GM18951 (cell line): ENCODE measurements around the gene SALL3.

Experiments used
- POLR2A ChIP-seq: IDR thresholded peaks from 4 replicates; pipeline ENCODE4 v1.6.1; 2011; ENCODE audit warnings: mild to moderate bottlenecking; ENCODE audit not compliant: insufficient read length, insufficient read depth; ENCODE audit errors: extremely low read depth
- in situ Hi-C: fragments of 300-500 bp; cut with MboI; formaldehyde crosslinking; loops from one replicate; pipeline ENCODE4 v1.12.0; 2022; ENCODE audit warnings: low sequenced_read_pairs, mixed read lengths, inconsistent platforms; ENCODE audit not compliant: unreplicated experiment

The SALL3 gene

DNA sequence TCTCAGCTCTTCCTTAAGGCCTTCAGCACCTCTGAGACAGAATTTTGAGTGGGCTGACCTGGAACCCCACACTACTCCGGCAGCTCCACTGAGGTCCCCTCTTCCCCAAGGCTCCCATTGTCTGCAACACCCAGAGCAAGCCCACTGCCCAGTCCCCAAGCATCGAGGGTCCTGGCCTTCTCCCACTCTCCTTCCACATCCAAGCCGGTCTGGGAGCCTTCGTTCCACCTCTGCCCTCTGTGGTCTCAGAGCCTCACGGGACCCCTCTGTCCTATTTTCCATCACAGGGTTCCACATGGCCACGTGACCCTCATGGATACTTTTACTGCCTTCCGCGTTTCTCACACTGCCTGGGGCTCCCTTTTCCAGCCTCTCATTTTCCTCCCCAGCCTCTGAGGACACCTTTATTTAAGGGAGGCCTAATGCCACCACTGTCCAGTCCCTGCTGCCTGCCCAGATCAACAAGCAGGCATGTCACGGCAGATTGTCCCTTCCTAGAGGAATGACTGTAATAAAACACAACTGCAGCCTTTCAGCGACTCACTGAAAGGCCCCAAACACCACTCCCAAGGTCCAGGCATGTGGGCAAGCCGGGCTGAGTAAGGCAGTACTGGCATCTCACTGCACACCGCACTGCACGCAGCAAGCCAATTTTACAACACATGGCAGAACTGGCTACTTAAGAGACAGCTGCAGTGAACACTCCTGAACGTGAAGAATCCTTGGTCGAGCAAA is 7.9 kb upstream of the SALL3 start:
- TF ChIP-seq POLR2A: no peak
- in situ Hi-C loops: no loop called here

DNA sequence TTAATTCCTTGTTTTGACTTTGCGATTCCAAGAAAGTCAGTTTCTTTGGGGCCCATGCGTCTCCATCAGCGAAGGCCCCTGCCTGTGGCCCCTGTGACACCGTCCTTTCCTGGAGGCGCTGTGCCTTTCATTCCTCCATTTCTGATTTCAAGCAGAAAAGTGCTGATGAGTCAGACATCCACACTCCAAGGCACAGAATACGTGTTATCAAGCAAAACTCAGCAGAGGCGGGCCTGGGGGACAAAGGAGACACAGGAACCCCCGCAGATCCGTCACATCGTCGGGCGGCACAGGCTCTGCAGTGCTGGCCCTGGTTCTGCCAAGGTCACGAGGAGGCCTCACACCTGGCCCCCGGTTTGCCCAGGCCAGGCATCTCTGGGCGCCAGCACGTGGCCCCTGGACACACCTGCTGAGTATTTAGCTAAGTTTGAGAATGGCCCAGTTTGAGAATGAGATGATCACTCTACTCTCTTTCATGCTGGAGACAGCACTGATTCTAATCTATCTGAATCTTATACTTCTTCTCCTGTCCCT is 7.2 kb upstream of the SALL3 start:
- in situ Hi-C loops: no loop called here

DNA sequence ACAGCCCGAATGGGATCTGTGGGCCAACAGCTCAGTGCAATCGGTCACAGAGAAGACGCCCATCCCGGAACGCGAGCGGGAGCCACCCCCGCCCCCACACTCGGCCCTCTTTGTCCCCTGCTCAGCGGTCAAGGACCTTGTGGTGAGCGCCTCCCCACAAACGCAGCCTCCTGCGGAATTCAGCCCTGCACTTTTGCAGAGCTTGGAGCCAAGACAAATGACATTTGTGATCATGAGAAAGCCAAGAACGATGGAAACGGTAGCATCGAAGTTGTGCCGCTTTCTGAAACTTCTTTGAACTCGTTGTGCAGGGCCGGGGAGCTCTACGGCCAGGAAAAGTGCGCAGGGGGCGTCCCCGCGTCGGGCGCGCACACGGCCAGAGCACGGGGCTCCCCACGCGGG is 6.7 kb upstream of the SALL3 start:
- in situ Hi-C loops: no loop called here
- no peak for TF ChIP-seq POLR2A

More for the DNA sequence above, 7.2 kb upstream of the SALL3 start:
- TF ChIP-seq POLR2A: no peak

DNA sequence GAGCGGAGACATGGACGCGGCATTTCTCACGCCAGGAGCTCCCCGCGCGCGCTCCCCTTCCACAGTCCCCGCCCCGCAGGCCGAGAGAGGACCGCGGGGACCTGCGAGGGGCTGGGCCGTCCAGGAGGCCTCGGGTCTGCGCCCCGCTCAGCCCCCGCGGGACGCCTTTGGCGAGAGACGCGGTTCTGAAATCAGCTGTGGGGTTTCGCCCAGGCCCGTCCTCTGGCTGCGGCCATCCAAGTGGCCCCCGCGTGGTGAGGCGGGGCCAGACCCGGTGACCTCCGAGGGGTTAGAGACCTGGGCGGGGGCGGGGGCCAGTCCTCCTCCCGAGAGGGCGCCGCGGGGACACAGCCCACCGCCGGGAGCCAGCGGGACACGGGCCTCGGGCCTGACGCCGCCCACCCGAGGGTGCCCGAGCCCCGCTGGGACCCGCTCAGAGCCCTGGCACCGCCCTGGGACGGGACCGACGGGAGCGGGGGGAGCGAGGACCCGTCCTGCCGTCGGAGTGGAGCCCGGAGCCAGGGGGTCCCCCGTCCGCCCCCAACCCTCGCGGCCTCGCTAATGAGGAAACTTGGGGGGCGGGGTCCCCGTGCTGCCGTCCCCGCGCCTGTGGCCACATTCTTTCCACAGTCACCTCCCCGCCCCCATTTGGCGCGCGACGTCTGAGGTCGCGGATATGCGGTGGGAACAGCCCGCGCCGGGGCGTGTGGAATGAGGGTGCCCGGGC is 6.1 kb upstream of the SALL3 start:
- in situ Hi-C loops: no loop called here

DNA sequence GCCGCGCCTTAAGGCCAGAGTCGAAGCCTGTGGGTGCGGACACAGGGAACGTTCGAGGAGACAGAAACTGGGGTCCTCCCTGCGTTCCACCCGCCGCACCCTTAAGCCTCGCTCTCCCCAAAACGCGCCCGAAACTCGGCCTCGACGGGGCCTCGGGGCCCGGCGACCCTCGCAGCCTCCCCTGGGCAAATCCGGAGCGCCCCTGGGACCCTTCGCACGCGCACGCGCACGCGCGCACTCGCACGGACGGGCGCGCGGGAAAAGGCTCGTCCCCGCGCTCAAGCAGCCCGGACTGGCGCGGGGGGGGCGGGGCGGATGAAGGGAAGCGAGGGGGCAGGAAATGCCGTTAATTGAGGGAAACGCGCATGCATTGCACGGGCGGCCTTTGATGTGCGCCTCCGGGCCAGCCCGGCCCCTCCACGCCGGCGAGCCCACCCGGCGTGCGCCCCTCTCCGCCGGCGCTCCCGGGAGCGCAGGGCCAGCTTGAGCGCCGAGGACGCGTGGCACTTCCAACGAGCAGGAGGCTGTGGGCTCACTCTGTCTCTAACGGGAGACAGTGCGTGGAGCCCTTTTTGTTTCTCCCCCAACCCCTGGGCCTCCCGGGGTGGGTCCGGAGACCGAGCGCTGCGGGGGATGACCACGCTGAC is 5.4 kb upstream of the SALL3 start:
- TF ChIP-seq POLR2A: no peak
- in situ Hi-C loops: no loop called here

More for the DNA sequence above, 6.1 kb upstream of the SALL3 start:
- no peak for TF ChIP-seq POLR2A

DNA sequence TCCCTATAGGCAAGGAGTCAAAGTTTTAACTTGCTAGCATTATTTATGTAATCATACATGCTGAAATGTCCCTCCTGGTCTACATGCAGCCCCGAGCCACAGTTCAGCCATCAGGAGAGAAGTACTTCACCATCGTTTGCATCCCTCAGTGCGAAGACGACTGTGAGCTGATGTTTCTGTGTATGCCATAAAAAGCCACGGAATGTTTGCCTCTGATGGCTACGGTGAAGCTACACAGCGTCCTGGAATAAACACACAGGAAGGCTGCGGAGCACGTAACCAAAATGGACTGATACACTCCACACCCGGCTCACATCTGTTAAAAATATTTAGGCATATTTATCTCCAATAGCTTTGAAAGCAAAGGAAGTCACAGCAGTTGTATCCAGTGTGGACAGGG is 4.3 kb upstream of the SALL3 start:
- in situ Hi-C loops: no loop called here
- no peak for TF ChIP-seq POLR2A

DNA sequence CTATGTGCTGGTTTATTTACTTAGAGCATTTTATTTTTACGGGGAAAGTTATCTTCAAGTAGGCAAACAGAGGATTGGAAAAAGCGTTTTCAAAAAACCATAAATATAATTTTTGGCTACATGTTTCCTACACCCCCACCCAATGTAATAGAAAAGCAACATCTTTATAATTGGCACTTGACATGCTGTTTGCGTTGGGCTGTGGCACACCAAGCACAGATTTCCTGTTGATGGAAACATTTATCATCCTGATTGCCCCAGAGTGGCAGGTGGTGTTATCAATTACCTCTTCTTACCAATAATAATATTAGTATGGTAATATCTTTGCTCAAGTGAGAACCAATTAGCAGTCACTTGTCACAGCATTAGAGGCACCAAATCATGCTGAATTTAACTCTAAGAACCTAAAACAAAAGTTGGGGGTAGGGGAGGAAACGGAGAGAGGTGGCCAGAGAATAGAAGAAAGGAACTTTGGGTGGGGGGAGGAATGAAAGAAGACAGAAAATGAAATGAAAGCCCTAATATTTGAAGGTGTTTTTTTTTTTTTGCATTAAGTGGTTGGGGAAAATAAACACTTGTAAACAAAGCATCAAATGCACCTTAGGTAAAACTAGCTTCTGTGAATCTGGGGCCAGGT is 3.8 kb upstream of the SALL3 start:
- in situ Hi-C loops: no loop called here

DNA sequence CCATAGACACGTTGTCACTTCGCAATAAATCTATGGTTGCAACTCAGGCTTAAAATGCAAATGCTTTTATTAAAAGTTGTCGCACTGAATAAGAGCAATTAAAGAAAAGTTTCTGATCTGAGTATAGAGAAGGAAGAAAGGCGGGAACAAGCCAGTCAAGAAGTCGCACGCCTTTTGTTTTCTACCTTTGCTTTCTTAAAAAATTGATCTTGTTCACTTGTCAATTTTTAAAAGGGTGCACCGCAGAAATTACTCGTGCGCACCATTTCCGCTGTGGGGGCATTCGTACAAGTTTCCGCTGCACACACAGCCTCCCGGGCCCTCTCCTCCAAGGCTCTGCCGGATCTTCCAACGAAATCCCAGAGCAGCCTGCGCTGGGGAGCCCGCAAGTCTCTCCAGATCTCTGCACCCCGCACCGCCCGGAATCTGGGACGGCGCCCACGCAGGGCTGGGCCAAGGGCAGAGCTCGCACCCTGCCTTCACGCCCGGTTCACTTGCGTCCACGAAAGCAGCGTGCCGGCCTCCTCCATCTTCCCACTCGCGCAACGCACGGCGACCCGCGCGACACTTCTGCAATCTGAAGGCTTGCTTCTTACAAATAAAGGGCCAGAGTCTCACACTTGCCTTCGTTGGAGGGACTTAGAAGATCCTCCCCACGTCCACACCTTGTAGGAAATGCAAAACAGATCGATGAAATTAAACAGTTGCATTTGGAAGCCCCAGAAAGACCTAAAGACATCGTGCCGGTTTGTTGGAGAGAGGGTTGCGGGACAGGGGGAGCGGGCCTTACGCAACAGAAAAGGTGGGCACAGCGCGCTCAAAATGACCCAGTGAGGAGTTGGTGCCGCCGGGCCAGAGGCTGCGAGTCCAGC is 2.6 kb upstream of the SALL3 start:
- no peak for TF ChIP-seq POLR2A
- in situ Hi-C loops: no loop called here

More for the DNA sequence above, 3.8 kb upstream of the SALL3 start:
- no peak for TF ChIP-seq POLR2A

DNA sequence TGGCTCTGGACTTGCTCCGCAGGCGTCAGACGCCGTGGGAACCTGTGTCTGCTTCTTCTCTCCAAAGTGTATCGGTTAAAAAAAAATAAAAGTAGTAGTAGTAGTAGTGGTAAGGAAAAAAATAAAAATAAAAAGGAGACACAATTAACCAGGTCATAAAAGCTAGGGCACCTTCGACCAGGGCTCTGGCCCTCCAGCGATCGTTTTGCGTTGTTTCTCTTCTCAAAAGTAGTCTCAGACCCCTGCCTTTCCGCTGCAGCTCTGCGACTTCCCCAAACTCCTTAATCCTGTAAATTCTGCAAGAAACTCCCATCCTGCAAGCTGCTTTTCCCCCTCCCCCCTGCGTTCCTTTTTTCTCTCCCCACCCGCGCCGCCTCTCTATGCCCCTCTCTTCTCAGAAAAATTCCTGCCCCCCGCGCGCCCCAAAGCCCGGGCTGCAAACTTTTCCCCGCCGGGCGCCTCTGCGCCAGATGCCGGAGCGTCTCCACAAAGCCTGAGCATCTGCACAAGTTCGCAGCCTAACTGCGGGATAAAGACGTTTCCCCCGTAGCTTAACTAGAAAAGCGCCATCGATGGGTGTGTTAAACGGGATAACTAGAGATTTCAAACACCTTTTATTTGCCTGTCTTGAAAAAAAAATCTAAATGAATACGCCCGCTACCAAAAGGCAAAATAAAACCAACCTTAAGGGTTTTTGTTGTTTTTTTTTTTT is 1.8 kb upstream of the SALL3 start:
- in situ Hi-C loops: no loop called here
- TF ChIP-seq POLR2A: no peak

DNA sequence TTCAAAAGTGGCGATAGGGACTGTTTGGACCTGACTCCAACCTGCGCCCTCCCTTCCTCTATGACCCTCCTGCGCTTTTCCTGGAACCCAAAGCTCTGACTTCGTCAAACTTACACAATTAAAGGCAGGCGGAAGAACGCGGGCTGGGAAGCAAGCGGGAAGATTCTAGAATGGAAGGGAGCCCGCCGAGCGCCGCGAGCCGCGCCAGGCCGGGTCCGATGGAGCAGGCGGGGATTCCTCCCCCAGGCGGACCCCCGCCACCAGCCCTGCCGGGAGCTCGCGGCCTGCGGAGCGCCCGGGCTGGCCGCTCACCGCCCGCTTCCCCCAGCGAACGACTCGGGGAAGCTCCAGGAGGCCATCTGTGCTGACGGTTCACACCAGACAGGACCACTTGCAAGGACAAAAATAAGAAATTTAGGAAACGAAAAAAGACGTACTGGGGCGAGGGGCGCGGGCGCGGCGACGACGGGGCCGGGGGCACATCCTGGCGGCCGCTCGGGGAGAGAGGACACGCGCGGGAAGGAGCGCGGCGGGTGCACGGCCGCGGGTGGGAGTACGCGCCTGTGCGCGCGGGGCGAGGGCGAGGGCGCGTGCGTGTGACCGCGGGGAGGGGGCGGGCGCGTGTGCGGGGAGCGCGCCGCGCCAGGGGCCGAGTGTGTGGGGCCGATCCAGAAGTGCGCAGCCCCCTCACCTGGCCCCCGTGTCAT is 1.1 kb upstream of the SALL3 start:
- no peak for TF ChIP-seq POLR2A
- in situ Hi-C loops: no loop called here

DNA sequence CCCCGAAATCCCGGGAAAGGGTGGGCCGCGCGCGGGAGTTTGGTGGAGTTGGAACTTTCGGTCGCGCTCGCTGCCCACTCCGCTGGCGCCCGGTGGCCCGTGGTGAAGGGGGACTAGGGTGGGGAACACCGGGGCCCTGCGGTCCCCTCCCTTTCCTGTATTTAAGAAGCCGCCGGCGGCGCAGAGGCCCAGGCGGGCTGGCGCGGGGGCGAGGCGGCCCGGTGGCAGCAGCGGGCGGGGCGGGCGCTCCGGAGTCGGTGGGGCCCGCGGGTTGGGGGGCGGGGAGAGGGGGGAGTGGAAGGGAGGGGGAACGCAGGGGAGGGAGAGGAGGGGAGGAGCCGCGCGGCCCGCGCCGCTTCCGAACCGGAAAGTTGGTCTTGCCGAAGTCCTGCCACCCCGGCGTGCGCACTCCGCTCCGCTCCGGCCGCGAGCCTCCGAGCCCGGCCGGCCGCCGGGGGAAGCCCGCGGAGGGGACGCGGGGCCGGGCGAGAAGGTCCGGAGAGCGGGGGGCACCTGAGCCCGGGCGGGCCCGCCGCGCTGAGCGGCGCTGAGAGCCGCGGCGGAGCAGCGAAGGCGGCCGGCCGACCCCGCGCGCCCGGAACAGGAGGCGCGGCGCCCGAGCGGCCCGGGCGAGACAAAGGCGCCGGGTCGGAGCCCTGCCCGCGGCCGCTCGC is 425 bp upstream of the SALL3 start:
- in situ Hi-C loops: no loop called here
- no peak for TF ChIP-seq POLR2A
